PC-9 (cell line): ENCODE measurements around the gene NCLN. TPM values are rescaled to one million over a fixed set of nuclear protein-coding genes. Genes with fewer than 3 reads are reported as not detected.
A peak's percentile ranks its signal among the peaks of the same experiment; 100 is the strongest.

Experiments
- BruUV-seq: library from RNA; stranded (reverse); fragments of 400-500 nt; replicated peaks from 2 replicates; lab custom pipeline; 2021; lab: Mats Ljungman, UMichigan
- CTCF ChIA-PET: fragments of 300-600 bp; sonication (Branson Sonifier 250); formaldehyde crosslinking; loops from one replicate; lab custom pipeline; 2022; ENCODE audit warnings: antibody characterized with exemption; lab: Charles Lee
- POLR2A ChIA-PET: fragments of 300-600 bp; sonication (Branson Sonifier 250); formaldehyde crosslinking; loops from one replicate; lab custom pipeline; 2022; ENCODE audit warnings: antibody characterized with exemption; ENCODE audit not compliant: unreplicated experiment; lab: Charles Lee
- DNase-seq, 2 experiments: peaks; one replicate each; pipeline versions ENCODE4 v3.0.0 to v3.0.0-alpha.2; 2015 to 2022; ENCODE audit warnings: mixed read lengths in 1 of 2
- H2AFZ ChIP-seq: fragments of 200-600 bp; sonication (generic); 2 replicates; pipeline ENCODE4 v1.8.1; 2017; ENCODE audit warnings: antibody characterized with exemption
- H3F3A ChIP-seq: fragments of 200-600 bp; sonication (generic); 2 replicates; pipeline ENCODE4 v1.8.1; 2017; ENCODE audit warnings: antibody characterized with exemption, mild to moderate bottlenecking, low read depth; ENCODE audit not compliant: insufficient read depth
- H3K27ac ChIP-seq: fragments of 200-600 bp; sonication (generic); 2 replicates; pipeline ENCODE4 v1.6.1; 2016; ENCODE audit warnings: mixed run types
- H3K27me3 ChIP-seq: fragments of 200-600 bp; sonication (generic); 2 replicates; pipeline ENCODE4 v1.6.1; 2016; ENCODE audit warnings: low read depth, mixed run types; ENCODE audit not compliant: insufficient read depth
- H3K36me3 ChIP-seq: fragments of 200-600 bp; sonication (generic); 2 replicates; pipeline ENCODE4 v1.6.1; 2016; ENCODE audit warnings: low read depth, mixed run types
- H3K4me1 ChIP-seq: fragments of 200-600 bp; sonication (generic); replicated peaks from 2 replicates; pipeline ENCODE4 v1.6.1; 2016; ENCODE audit warnings: mixed run types; ENCODE audit not compliant: insufficient read depth
- H3K4me2 ChIP-seq: fragments of 200-600 bp; sonication (generic); 2 replicates; pipeline ENCODE4 v1.6.1; 2017; ENCODE audit warnings: mixed run types
- H3K4me3 ChIP-seq: fragments of 200-600 bp; sonication (generic); 2 replicates; pipeline ENCODE4 v1.6.1; 2016; ENCODE audit warnings: mixed run types
- H3K79me2 ChIP-seq: fragments of 200-600 bp; sonication (generic); 2 replicates; pipeline ENCODE4 v1.6.1; 2017; ENCODE audit warnings: low read depth, mixed run types
- H3K9me2 ChIP-seq: fragments of 200-600 bp; sonication (generic); 2 replicates; pipeline ENCODE4 v1.8.1; 2017; ENCODE audit warnings: mild to moderate bottlenecking; ENCODE audit not compliant: insufficient read depth
- H3K9me3 ChIP-seq: fragments of 200-600 bp; sonication (generic); 2 replicates; pipeline ENCODE4 v1.8.1; 2016; ENCODE audit warnings: low read depth; ENCODE audit not compliant: insufficient read depth
- H4K20me1 ChIP-seq: fragments of 200-600 bp; sonication (generic); 2 replicates; pipeline ENCODE4 v1.8.1; 2017; ENCODE audit not compliant: insufficient read depth
- CTCF ChIP-seq: fragments of 200-600 bp; sonication (generic); conservative IDR thresholded peaks from 2 replicates; pipeline ENCODE4 v1.6.1; 2017; ENCODE audit warnings: mixed run types, antibody characterized with exemption, mild to moderate bottlenecking, moderate library complexity
- EZH2 ChIP-seq: fragments of 200-600 bp; sonication (generic); IDR thresholded peaks from 2 replicates; pipeline ENCODE4 v1.8.0; 2017; ENCODE audit warnings: antibody characterized with exemption, low read depth
- intact Hi-C: fragments of 100-400 bp; cut with micrococcal nuclease; formaldehyde crosslinking; loops from one replicate; pipeline ENCODE4 v1.10.0; 2022; ENCODE audit not compliant: unreplicated experiment
- total RNA-seq: library from RNA; stranded (reverse); gene quantifications from 2 replicates; pipeline ENCODE4 v1.2.3, GENCODE V29; 2021

Gene NCLN
- total RNA-seq, 1 experiment from 2014 or later, result 61.4 TPM

- intact Hi-C loops, result no loop called here
- POLR2A ChIA-PET, result no interaction called here
- no peak overlapping the region for H3K4me3 ChIP-seq
Measured at GRCh38 chr19:3248728-3249326, 63.1 kb downstream of the NCLN start.

DNA sequence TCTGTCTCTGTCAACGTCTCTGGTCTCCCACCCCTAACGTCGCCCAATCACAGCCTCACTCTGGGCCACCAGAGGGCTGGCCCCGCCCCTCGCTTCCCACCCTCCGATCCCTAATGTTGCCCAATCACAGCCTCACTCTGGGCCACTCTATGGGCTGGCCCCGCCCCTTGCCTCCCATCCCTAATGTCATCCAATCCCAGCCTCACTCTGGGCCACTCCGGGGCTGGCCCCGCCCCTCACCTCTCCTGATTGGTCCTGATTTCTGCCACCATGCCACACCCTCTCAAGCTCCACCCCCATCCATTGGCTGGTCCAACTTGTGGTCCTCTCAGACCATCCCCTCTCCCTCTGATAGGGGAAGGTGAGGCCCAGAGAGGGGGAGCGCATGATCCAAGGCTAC is 63.7 kb downstream of the NCLN start:
- CTCF ChIA-PET, result no interaction called here
- POLR2A ChIA-PET, result no interaction called here
- no peak for TF ChIP-seq EZH2
- no peak for TF ChIP-seq CTCF
- BruUV-seq, result no TSS peak
- Histone ChIP-seq H3K4me3 (no peak overlapping the region), H3K9me3 (no peaks in the 10 kb centered on the region), H4K20me1 (no peaks in the 10 kb centered on the region), H3K9me2 (no peaks in the 10 kb centered on the region), H3K27ac (no peak overlapping the region), H3K36me3 (no peaks in the 10 kb centered on the region), H3K4me2 (no peak overlapping the region), H3K4me1 (no peaks in the 10 kb centered on the region), H2AFZ (no peak overlapping the region), H3K27me3 (peaks cover 6% of the 10 kb centered on the region; the same call in 1 of the 2 replicates), H3K79me2 (no peaks in the 10 kb centered on the region), H3F3A (peaks cover 5% of the 10 kb centered on the region; the same call in 1 of the 2 replicates)
- peak in 1 of 2 experiments; percentile 40 for DNase-seq
- intact Hi-C loops, result no loop called here

More at GRCh38 chr19:3248728-3249326, 63.1 kb downstream of the NCLN start:
- no peak overlapping the region for H3K27ac ChIP-seq
- BruUV-seq, result no TSS peak
- TF ChIP-seq CTCF (no peak), EZH2 (no peak)
- no peaks in the 10 kb centered on the region for H3K36me3 ChIP-seq
- CTCF ChIA-PET, result no interaction called here
- peaks cover 6% of the 10 kb centered on the region; the same call in 1 of the 2 replicates for H3K27me3 ChIP-seq
- H2AFZ ChIP-seq, result no peak overlapping the region
- no peak for DNase-seq
- H3K4me2 ChIP-seq, result no peak overlapping the region
- no peaks in the 10 kb centered on the region for H4K20me1 ChIP-seq
- no peaks in the 10 kb centered on the region for H3K79me2 ChIP-seq
- no peaks in the 10 kb centered on the region for H3K4me1 ChIP-seq
- no peaks in the 10 kb centered on the region for H3K9me3 ChIP-seq
- peaks cover 7% of the 10 kb centered on the region; the same call in 1 of the 2 replicates for H3F3A ChIP-seq
- H3K9me2 ChIP-seq, result no peaks in the 10 kb centered on the region

DNA sequence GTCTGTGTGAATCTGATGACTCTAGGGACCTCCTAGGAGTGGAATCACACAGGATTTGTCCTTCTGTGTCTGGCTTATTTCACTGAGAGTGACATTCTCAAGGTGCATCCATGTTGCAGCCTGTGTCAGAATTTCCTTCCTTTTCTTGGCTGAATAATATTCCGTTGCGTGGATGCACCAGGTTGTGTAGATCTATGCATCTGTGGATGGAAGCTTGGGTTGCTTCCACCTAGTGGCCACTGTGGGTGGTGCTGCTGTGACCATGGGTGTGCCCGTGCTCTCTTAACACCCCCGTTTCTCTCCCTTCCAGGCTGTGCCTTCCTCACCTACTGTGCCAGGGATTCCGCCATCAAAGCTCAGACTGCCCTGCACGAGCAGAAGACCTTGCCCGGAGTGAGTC is 64.9 kb downstream of the NCLN start:
- Histone ChIP-seq H3K36me3 (no peaks in the 10 kb centered on the region), H3K9me3 (no peaks in the 10 kb centered on the region), H3F3A (no peaks in the 10 kb centered on the region), H3K4me2 (no peak overlapping the region), H3K27me3 (peaks cover 6% of the 10 kb centered on the region; the same call in 1 of the 2 replicates), H3K27ac (no peak overlapping the region), H4K20me1 (no peaks in the 10 kb centered on the region), H2AFZ (no peak overlapping the region), H3K4me1 (no peaks in the 10 kb centered on the region), H3K4me3 (no peak overlapping the region), H3K79me2 (no peaks in the 10 kb centered on the region), H3K9me2 (no peaks in the 10 kb centered on the region)
- TF ChIP-seq CTCF (peak; percentile 61), EZH2 (no peak)
- BruUV-seq, result no TSS peak
- intact Hi-C loops, result no loop called here
- peak in 1 of 2 experiments; percentile 5 for DNase-seq
- ChIA-PET POLR2A (no interaction called here), CTCF (no interaction called here)
